Thoracic aorta (tissue), 2 donors: Measurements from ENCODE around the gene USHBP1. TPM values are rescaled to one million over a fixed set of nuclear protein-coding genes. Genes with fewer than 3 reads are reported as not detected.

Experiments
- ATAC-seq: fragments of 150-250 bp; one replicate; pipeline ENCODE4 v1.8.0; 2017; ENCODE audit warnings: low read depth; ENCODE audit not compliant: insufficient number of reproducible peaks, low FRiP score
- DNase-seq: peaks from one replicate; pipeline ENCODE4 v3.0.0-alpha.2; 2020; ENCODE audit warnings: low spot score
- H3K27ac ChIP-seq, 2 donors: fragments of 200-600 bp; sonication (generic); 1 replicate in 1 of 2; 2 replicates in 1 of 2; pipeline ENCODE4 v1.5.1; 2016; ENCODE audit warnings: mild to moderate bottlenecking in 2 of 2, moderate library complexity in 2 of 2
- H3K27me3 ChIP-seq: fragments of 200-600 bp; sonication (generic); replicated peaks from 2 replicates; pipeline ENCODE4 v1.6.0; 2016; ENCODE audit warnings: mild to moderate bottlenecking; ENCODE audit not compliant: insufficient read depth
- H3K36me3 ChIP-seq: fragments of 200-600 bp; sonication (generic); one replicate; pipeline ENCODE4 v1.5.1; 2016
- H3K4me1 ChIP-seq, 2 donors: fragments of 200-600 bp; sonication (generic); 1 replicate in 1 of 2; 2 replicates in 1 of 2; pipeline versions ENCODE4 v1.5.1 to v1.6.0; 2016; ENCODE audit warnings: low read depth in 2 of 2, mild to moderate bottlenecking in 1 of 2; ENCODE audit not compliant: control insufficient read depth in 1 of 2
- H3K4me3 ChIP-seq: fragments of 200-600 bp; sonication (generic); 2 replicates; pipeline ENCODE4 v1.5.1; 2016; ENCODE audit warnings: mild to moderate bottlenecking
- H3K9me3 ChIP-seq: fragments of 200-600 bp; sonication (generic); 2 replicates; pipeline ENCODE4 v1.5.1; 2016
- total RNA-seq, 2 donors: library from RNA; depleted of rRNA; stranded (reverse); fragments of >200 nt; gene quantifications; one replicate each; pipeline versions ENCODE4 v1.1.0 to v1.2.3, GENCODE V29; 2016
- TF ChIP-seq, protein P1 (sequence below): fragments of 200-600 bp; sonication (generic); IDR thresholded peaks from one replicate; pipeline ENCODE4 v1.5.1; 2019; ENCODE audit warnings: antibody characterized with exemption

The USHBP1 gene
- total RNA-seq, 2 donors from 2014 or later: 3.5 to 4.0 TPM

DNA sequence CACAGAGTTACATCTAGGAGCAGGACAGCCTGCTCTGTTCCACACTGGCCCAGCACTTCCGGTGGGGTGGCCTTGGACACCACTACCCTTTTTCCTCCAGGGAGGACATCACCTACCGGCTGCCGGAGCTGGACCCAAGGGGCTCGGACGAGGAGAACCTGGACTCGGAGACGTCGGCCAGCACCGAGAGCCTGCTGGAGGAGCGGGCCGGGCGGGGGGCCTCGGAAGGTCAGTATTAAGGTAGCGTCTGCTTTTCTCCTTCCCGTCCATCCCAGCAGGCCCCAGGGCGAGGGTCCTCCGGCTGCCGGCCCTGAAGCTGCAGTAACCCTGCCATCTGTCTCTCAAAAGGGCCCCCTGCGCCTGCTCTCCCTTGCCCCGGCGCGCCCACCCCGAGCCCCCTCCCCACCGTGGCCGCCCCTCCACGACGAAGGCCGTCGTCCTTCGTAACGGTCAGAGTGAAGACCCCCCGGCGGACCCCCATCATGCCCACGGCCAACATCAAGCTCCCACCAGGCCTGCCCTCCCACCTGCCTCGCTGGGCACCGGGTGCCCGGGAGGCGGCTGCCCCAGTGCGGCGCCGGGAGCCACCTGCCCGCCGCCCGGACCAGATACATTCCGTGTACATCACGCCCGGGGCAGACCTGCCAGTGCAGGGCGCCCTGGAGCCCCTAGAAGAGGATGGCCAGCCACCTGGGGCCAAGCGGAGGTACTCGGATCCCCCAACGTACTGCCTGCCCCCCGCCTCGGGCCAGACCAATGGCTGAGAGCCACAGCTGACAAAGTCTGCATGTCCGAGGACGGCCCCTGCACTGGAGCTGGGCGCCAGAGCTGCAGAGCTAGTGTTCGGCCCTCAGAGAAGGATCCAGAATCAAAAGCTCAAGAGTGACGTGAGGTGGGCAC lies 52.7 kb downstream of the USHBP1 start:
- H3K4me1 ChIP-seq: peaks cover 3 to 14% of the 10 kb centered on the region in 2 donors
- no peak overlapping the region for H3K4me3 ChIP-seq
- TF ChIP-seq, protein P1, sequence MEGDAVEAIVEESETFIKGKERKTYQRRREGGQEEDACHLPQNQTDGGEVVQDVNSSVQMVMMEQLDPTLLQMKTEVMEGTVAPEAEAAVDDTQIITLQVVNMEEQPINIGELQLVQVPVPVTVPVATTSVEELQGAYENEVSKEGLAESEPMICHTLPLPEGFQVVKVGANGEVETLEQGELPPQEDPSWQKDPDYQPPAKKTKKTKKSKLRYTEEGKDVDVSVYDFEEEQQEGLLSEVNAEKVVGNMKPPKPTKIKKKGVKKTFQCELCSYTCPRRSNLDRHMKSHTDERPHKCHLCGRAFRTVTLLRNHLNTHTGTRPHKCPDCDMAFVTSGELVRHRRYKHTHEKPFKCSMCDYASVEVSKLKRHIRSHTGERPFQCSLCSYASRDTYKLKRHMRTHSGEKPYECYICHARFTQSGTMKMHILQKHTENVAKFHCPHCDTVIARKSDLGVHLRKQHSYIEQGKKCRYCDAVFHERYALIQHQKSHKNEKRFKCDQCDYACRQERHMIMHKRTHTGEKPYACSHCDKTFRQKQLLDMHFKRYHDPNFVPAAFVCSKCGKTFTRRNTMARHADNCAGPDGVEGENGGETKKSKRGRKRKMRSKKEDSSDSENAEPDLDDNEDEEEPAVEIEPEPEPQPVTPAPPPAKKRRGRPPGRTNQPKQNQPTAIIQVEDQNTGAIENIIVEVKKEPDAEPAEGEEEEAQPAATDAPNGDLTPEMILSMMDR: no peak
- H3K36me3 ChIP-seq: peaks cover 22% of the 10 kb centered on the region
- H3K27ac ChIP-seq: no peak overlapping the region
- ATAC-seq: no peak
- no peaks in the 10 kb centered on the region for H3K27me3 ChIP-seq
- DNase-seq: no peak
- no peaks in the 10 kb centered on the region for H3K9me3 ChIP-seq

DNA sequence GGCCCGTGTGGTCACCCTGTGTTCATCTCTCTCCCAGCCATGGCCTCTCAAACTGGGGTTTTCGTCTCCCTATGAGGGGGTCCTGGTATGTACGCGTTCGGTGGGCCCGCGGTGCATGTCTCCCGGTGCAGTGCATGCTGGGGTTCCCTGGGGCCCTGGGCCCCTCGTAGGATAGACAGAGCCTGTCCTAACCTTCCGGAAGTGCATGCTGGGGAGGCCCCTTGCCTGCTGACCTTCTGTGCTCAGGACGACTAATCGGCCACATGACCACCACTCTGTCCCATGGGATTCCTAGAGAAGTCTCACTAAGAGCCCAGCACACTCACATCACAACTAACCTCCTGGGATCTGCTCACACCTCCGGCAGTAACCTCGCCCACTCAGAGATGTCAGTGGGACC lies 54.2 kb downstream of the USHBP1 start:
- no peak for ATAC-seq
- TF ChIP-seq, protein P1: no peak
- no peak overlapping the region for H3K27ac ChIP-seq
- no peak overlapping the region for H3K4me3 ChIP-seq
- H3K36me3 ChIP-seq: peaks cover 35% of the 10 kb centered on the region
- peaks cover 0 to 6% of the 10 kb centered on the region in 2 donors for H3K4me1 ChIP-seq
- H3K27me3 ChIP-seq: no peaks in the 10 kb centered on the region
- DNase-seq: no peak
- no peaks in the 10 kb centered on the region for H3K9me3 ChIP-seq

DNA sequence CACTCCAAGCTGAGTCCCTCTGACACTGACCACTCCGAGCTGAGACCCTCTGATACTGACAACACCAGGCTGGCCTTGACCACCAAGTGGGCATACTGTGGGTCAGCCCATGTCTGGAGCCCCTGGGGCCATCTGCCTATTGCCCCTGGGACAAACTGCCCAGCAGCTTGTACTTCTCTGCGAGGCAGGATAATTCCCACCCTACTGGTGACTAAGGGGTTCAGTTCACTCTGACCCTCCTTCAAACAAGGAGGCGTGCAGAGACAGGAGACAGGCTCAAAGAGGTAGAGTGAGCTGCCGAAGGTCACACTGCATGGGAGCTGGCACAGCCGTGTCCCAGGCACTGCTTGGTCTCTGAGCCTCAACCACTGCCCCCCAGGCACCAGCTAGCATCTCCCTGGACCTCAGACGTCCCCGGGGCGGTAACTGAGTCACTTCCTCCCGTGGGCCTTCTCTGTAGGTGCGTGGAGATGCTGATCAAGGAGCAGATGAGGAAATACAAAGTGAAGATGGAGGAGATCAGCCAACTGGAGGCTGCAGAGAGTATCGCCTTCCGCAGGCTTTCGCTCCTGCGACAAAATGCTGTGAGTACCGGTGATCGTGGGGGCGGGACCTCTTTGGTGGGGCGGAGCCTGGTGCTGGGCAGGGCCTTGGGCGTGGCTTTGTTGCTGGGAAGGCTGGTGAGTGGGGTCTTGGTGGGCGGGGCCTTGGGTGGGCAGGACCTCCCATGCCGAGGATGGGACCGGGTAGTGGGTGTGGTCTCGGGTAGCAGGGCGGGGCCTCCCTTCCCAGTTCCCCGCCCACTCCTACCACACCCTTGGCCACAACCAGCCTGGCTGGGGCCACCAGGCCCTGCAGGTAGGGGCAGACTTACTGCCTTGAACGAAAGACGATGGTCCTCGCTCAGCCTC lies 55.2 kb downstream of the USHBP1 start:
- no peaks in the 10 kb centered on the region for H3K9me3 ChIP-seq
- peaks cover 0 to under 1% of the 10 kb centered on the region in 2 donors for H3K4me1 ChIP-seq
- H3K27ac ChIP-seq: no peak overlapping the region
- DNase-seq (no peak), ATAC-seq (no peak)
- H3K27me3 ChIP-seq: no peaks in the 10 kb centered on the region
- TF ChIP-seq, protein P1: no peak
- peaks cover 35% of the 10 kb centered on the region for H3K36me3 ChIP-seq
- H3K4me3 ChIP-seq: no peak overlapping the region

DNA sequence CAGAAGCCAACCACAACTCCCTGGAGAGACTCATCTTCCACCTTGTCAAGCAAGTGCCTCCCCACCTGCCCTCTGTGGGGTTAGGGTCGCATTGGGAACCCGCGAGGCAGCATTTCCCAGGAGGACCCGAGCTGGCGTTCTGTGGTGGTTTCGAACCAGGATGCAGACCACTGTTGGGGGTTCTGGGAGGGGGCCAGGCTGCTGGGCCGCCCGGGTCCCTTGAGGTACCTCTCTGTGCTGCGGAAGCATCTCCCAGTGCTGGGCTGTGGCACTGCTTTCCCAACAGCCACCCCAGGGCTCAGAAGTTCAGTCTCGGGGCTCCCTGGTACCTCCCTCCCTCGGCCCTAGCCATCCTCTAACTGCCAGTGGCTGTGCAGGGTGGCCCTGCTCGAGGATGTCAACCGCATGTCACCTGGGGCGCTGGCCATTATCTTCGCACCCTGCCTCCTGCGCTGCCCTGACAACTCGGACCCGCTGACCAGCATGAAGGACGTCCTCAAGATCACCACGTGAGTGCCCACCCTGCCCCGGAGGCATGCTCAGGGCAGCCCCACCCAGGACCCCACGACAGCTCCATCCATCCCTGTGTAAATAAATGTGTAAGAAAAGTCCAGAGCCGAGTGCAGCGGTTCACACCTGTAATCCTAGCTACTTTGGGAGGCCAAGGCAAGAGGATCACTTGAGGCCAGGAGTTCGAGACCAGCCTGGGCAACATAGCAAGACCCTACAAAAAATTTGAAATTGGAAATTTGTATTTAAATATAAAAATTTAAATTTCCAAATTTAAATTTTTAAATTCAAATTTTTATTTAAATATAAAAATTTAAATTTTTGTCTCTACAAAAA lies 57.6 kb downstream of the USHBP1 start:
- DNase-seq: no peak
- Histone ChIP-seq H3K9me3 (no peaks in the 10 kb centered on the region), H3K4me3 (no peak overlapping the region), H3K4me1 (no peaks in the 10 kb centered on the region), H3K27ac (no peak overlapping the region), H3K36me3 (peaks cover 47% of the 10 kb centered on the region), H3K27me3 (no peaks in the 10 kb centered on the region)
- no peak for ATAC-seq
- TF ChIP-seq, protein P1: no peak
